Stimulated activated CD8-positive, alpha-beta memory T cell treated with anti-CD3 and anti-CD28 coated beads, Interleukin-15, amount 100 ng/mL, for 48 hours (primary cell): ENCODE measurements around the gene RANBP6.

Experiments
- DNase-seq, 2 donors: peaks; one replicate each; pipeline ENCODE4 v3.0.0-alpha.2; 2020; ENCODE audit warnings: low read depth in 2 of 2

Gene RANBP6

GRCh38 chr9:6007058-6007769 is 8.2 kb downstream of the RANBP6 start:
- peak; percentile 91 to 92 for DNase-seq

GRCh38 chr9:6006749-6007057 is 8.7 kb downstream of the RANBP6 start:
- DNase-seq, result no peak

GRCh38 chr9:6000955-6001354 is 14.5 kb downstream of the RANBP6 start:
- no peak for DNase-seq

- DNase-seq, result no peak
These were observed 15.9 kb downstream of the RANBP6 start for GRCh38 chr9:5999443-6000101.

- DNase-seq, result no peak
These were observed 20.9 kb downstream of the RANBP6 start for GRCh38 chr9:5994493-5994892.

GRCh38 chr9:5988265-5988664 is 27.2 kb downstream of the RANBP6 start:
- DNase-seq, result no peak

- DNase-seq, result no peak
These were observed 32.4 kb downstream of the RANBP6 start for GRCh38 chr9:5983042-5983441.

- no peak for DNase-seq
These were observed 33.1 kb downstream of the RANBP6 start for GRCh38 chr9:5982317-5982716.

- DNase-seq, result no peak
These were observed 36.9 kb downstream of the RANBP6 start for GRCh38 chr9:5978523-5978922.

GRCh38 chr9:5976674-5977397 is 38.6 kb downstream of the RANBP6 start:
- no peak for DNase-seq

- no peak for DNase-seq
These were observed 43.7 kb downstream of the RANBP6 start for GRCh38 chr9:5971740-5972139.
